Measurements from ENCODE around the gene APOBEC3C. TPM values are rescaled to one million over a fixed set of nuclear protein-coding genes. Genes with fewer than 3 reads are reported as not detected.
A peak's percentile ranks its signal among the peaks of the same experiment; 100 is the strongest.
"Not testable (repeated sequence)": the region's sequence is repeated elsewhere in the genome, so short reads cannot be mapped to it uniquely, and the experiment has no call there.

APOBEC3C gene
- total and polyA plus RNA-seq, 7 experiments from 2014 or later, result 16.4 to 102 (median 41.2) TPM

GRCh38 chr22:38986629-38987028 is 27.4 kb upstream of the APOBEC3C start:
- DNase-seq (no peak), ATAC-seq (no peak)
- Histone ChIP-seq H3K4me3 (ENCODE audit: low read length) (no peak overlapping the region), H3K9me3 (ENCODE audit: control insufficient read depth in 2 of 3, low read length in 3 of 3) (peaks cover 0 to 5% (median 0%) of the 10 kb centered on the region in 3 experiments), H3K27me3 (ENCODE audit: control insufficient read depth in 2 of 2, insufficient read depth in 2 of 2, low read length in 2 of 2) (no peaks in the 10 kb centered on the region), H3K36me3 (ENCODE audit: control insufficient read depth in 2 of 3, insufficient read depth in 3 of 3, low read length in 3 of 3) (no peaks in the 10 kb centered on the region), H3K27ac (ENCODE audit: low read depth, low read length) (no peak overlapping the region), H3K4me1 (ENCODE audit: control insufficient read depth in 2 of 2, insufficient read depth in 2 of 2, low read length in 2 of 2) (peaks cover 6 to 15% of the 10 kb centered on the region in 2 donors)
- H3K4me1 Mint-ChIP-seq, result peaks cover 6 to 68% (median 29%) of the 10 kb centered on the region in 7 donors
- H3K27me3 Mint-ChIP-seq, result no peaks in the 10 kb centered on the region
- peaks cover 0 to 11% (median 4%) of the 10 kb centered on the region in 11 donors for H3K9me3 Mint-ChIP-seq
- peak overlapping the region in 2 of 9 donors; percentile 80 to 81 for H3K27ac Mint-ChIP-seq
- CTCF ChIA-PET, result no interaction called here
- H3K4me3 Mint-ChIP-seq, result no peak overlapping the region
- intact Hi-C loops (cut with micrococcal nuclease), result loop anchor here (5.0 to 10.0 kb wide), 2 partner anchors 114 to 282 kb away; partner anchors contain the start of genes CBX6 (in 1 of the 2), GTPBP1 (in 1 of the 2) and JOSD1 (in 1 of the 2)
- POLR2A ChIA-PET, result interaction anchor here (0.6 kb wide), 1 partner anchor 106 kb away, joined by 3 read pairs; no protein-coding TSS in a partner anchor
- H3K36me3 Mint-ChIP-seq, result peaks cover 0 to 27% (median 0%) of the 10 kb centered on the region in 5 donors

- Histone ChIP-seq H3K36me3 (ENCODE audit: control insufficient read depth in 2 of 3, insufficient read depth in 3 of 3, low read length in 3 of 3) (no peaks in the 10 kb centered on the region), H3K4me3 (ENCODE audit: low read length) (no peak overlapping the region), H3K9me3 (ENCODE audit: control insufficient read depth in 2 of 3, low read length in 3 of 3) (peaks cover 0 to 5% (median 0%) of the 10 kb centered on the region in 3 experiments), H3K4me1 (ENCODE audit: control insufficient read depth in 2 of 2, insufficient read depth in 2 of 2, low read length in 2 of 2) (peaks cover 6 to 15% of the 10 kb centered on the region in 2 donors), H3K27me3 (ENCODE audit: control insufficient read depth in 2 of 2, insufficient read depth in 2 of 2, low read length in 2 of 2) (no peaks in the 10 kb centered on the region), H3K27ac (ENCODE audit: low read depth, low read length) (no peak overlapping the region)
- no peak for ATAC-seq
- ChIA-PET POLR2A (no interaction called here), CTCF (interaction anchor here (0.7 kb wide), 1 partner anchor 16 kb away, joined by 3 read pairs; no protein-coding TSS in a partner anchor)
- peak overlapping the region in 4 of 9 donors; percentile 12 to 71 (median 24) for H3K27ac Mint-ChIP-seq
- intact Hi-C loops (cut with micrococcal nuclease), result loop anchor here (5.0 to 10.0 kb wide), 2 partner anchors 115 to 283 kb away; partner anchors contain the start of genes CBX6 (in 1 of the 2), GTPBP1 (in 1 of the 2) and JOSD1 (in 1 of the 2)
- DNase-seq, result no peak
- peaks cover 0 to 62% (median 22%) of the 10 kb centered on the region in 7 donors for H3K4me1 Mint-ChIP-seq
- peaks cover 0 to 11% (median 4%) of the 10 kb centered on the region in 11 donors for H3K9me3 Mint-ChIP-seq
- no peaks in the 10 kb centered on the region for H3K27me3 Mint-ChIP-seq
- peaks cover 0 to 27% (median 0%) of the 10 kb centered on the region in 5 donors for H3K36me3 Mint-ChIP-seq
- H3K4me3 Mint-ChIP-seq, result peak overlapping the region in 2 of 10 donors; percentile 7 to 33
Observed at GRCh38 chr22:38987171-38987895, 26.7 kb upstream of the APOBEC3C start.

- no peaks in the 10 kb centered on the region for H3K9me3 ChIP-seq (ENCODE audit: control insufficient read depth in 2 of 3, low read length in 3 of 3)
- no peak overlapping the region for H3K4me3 ChIP-seq (ENCODE audit: low read length)
- ChIA-PET CTCF (interaction anchor here (0.6 to 2.1 kb wide), 3 partner anchors 14 to 128 kb away, joined by 3 to 5 read pairs (median 3); no protein-coding TSS in a partner anchor), POLR2A (no interaction called here)
- H3K36me3 Mint-ChIP-seq, result peaks cover 0 to 18% (median 0%) of the 10 kb centered on the region in 5 donors
- H3K27ac Mint-ChIP-seq, result peak overlapping the region in 4 of 9 donors; percentile 9 to 87 (median 49)
- peaks cover 5 to 60% (median 21%) of the 10 kb centered on the region in 7 donors for H3K4me1 Mint-ChIP-seq
- intact Hi-C loops (cut with micrococcal nuclease), result loop anchor here (5.0 to 10.0 kb wide), 2 partner anchors 117 to 285 kb away; partner anchors contain the start of genes CBX6 (in 1 of the 2), GTPBP1 (in 1 of the 2) and JOSD1 (in 1 of the 2)
- peaks cover 6 to 13% of the 10 kb centered on the region in 2 donors for H3K4me1 ChIP-seq (ENCODE audit: control insufficient read depth in 2 of 2, insufficient read depth in 2 of 2, low read length in 2 of 2)
- H3K27ac ChIP-seq (ENCODE audit: low read depth, low read length), result no peak overlapping the region
- DNase-seq (peak in 1 of 9 donors; percentile 18), ATAC-seq (no peak)
- H3K9me3 Mint-ChIP-seq, result peaks cover 0 to 2% (median 0%) of the 10 kb centered on the region in 11 donors
- no peaks in the 10 kb centered on the region for H3K27me3 ChIP-seq (ENCODE audit: control insufficient read depth in 2 of 2, insufficient read depth in 2 of 2, low read length in 2 of 2)
- H3K27me3 Mint-ChIP-seq, result peaks cover 0 to 5% (median 4%) of the 10 kb centered on the region in 5 donors
- H3K4me3 Mint-ChIP-seq, result peak overlapping the region in 2 of 10 donors; percentile 52 to 58
- H3K36me3 ChIP-seq (ENCODE audit: control insufficient read depth in 2 of 3, insufficient read depth in 3 of 3, low read length in 3 of 3), result no peaks in the 10 kb centered on the region
Observed at GRCh38 chr22:38989466-38989865, 24.6 kb upstream of the APOBEC3C start.

GRCh38 chr22:38992871-38993371 is 21.1 kb upstream of the APOBEC3C start:
- H3K27ac ChIP-seq (ENCODE audit: low read depth, low read length); H3K4me3 ChIP-seq (ENCODE audit: low read length); H3K9me3 ChIP-seq (ENCODE audit: control insufficient read depth in 2 of 3, low read length in 3 of 3); ATAC-seq; H3K36me3 ChIP-seq (ENCODE audit: control insufficient read depth in 2 of 3, insufficient read depth in 3 of 3, low read length in 3 of 3); POLR2A ChIA-PET; H3K9me3 Mint-ChIP-seq; CTCF ChIA-PET; DNase-seq; H3K4me1 ChIP-seq (ENCODE audit: control insufficient read depth in 2 of 2, insufficient read depth in 2 of 2, low read length in 2 of 2); H3K27me3 ChIP-seq (ENCODE audit: control insufficient read depth in 2 of 2, insufficient read depth in 2 of 2, low read length in 2 of 2); H3K36me3 Mint-ChIP-seq; intact Hi-C loops (cut with micrococcal nuclease): not testable (repeated sequence)
- H3K27me3 Mint-ChIP-seq, result peaks cover 0 to 21% (median 4%) of the 10 kb centered on the region in 5 donors
- H3K4me3 Mint-ChIP-seq, result peak overlapping the region in 1 of 10 donors; percentile 34
- H3K4me1 Mint-ChIP-seq, result peaks cover 5 to 34% (median 15%) of the 10 kb centered on the region in 7 donors
- H3K27ac Mint-ChIP-seq, result peak overlapping the region in 1 of 9 donors; percentile 85

GRCh38 chr22:38996105-38996504 is 18.0 kb upstream of the APOBEC3C start:
- DNase-seq (no peak), ATAC-seq (no peak)
- H3K36me3 ChIP-seq (ENCODE audit: control insufficient read depth in 2 of 3, insufficient read depth in 3 of 3, low read length in 3 of 3), result no peaks in the 10 kb centered on the region
- peaks cover 0 to 33% (median 4%) of the 10 kb centered on the region in 5 donors for H3K27me3 Mint-ChIP-seq
- H3K4me1 ChIP-seq (ENCODE audit: control insufficient read depth in 2 of 2, insufficient read depth in 2 of 2, low read length in 2 of 2), result no peaks in the 10 kb centered on the region
- H3K4me1 Mint-ChIP-seq, result peaks cover 0 to 14% (median 5%) of the 10 kb centered on the region in 7 donors
- H3K27ac ChIP-seq (ENCODE audit: low read depth, low read length), result no peak overlapping the region
- H3K27me3 ChIP-seq (ENCODE audit: control insufficient read depth in 2 of 2, insufficient read depth in 2 of 2, low read length in 2 of 2), result no peaks in the 10 kb centered on the region
- no peaks in the 10 kb centered on the region for H3K9me3 ChIP-seq (ENCODE audit: control insufficient read depth in 2 of 3, low read length in 3 of 3)
- no peak overlapping the region for H3K4me3 ChIP-seq (ENCODE audit: low read length)
- no peak overlapping the region for H3K4me3 Mint-ChIP-seq
- peaks cover 0 to 3% (median 0%) of the 10 kb centered on the region in 5 donors for H3K36me3 Mint-ChIP-seq
- H3K27ac Mint-ChIP-seq, result no peak overlapping the region
- ChIA-PET CTCF (no interaction called here), POLR2A (no interaction called here)
- intact Hi-C loops (cut with micrococcal nuclease), result no loop called here
- H3K9me3 Mint-ChIP-seq, result peaks cover 0 to 6% (median 3%) of the 10 kb centered on the region in 11 donors

GRCh38 chr22:38997518-38997917 is 16.5 kb upstream of the APOBEC3C start:
- H3K36me3 Mint-ChIP-seq, result peaks cover 0 to 3% (median 0%) of the 10 kb centered on the region in 5 donors
- H3K4me1 Mint-ChIP-seq, result peaks cover 0 to 14% (median 5%) of the 10 kb centered on the region in 7 donors
- no peak overlapping the region for H3K4me3 ChIP-seq (ENCODE audit: low read length)
- H3K27me3 ChIP-seq (ENCODE audit: control insufficient read depth in 2 of 2, insufficient read depth in 2 of 2, low read length in 2 of 2), result no peaks in the 10 kb centered on the region
- H3K4me3 Mint-ChIP-seq, result no peak overlapping the region
- no peaks in the 10 kb centered on the region for H3K36me3 ChIP-seq (ENCODE audit: control insufficient read depth in 2 of 3, insufficient read depth in 3 of 3, low read length in 3 of 3)
- H3K4me1 ChIP-seq (ENCODE audit: control insufficient read depth in 2 of 2, insufficient read depth in 2 of 2, low read length in 2 of 2), result peaks cover 1% of the 10 kb centered on the region in 2 donors
- no peak overlapping the region for H3K27ac Mint-ChIP-seq
- DNase-seq (no peak), ATAC-seq (no peak)
- ChIA-PET CTCF (no interaction called here), POLR2A (no interaction called here)
- peaks cover 0 to 6% (median 3%) of the 10 kb centered on the region in 11 donors for H3K9me3 Mint-ChIP-seq
- H3K27me3 Mint-ChIP-seq, result peaks cover 0 to 33% (median 4%) of the 10 kb centered on the region in 5 donors
- no peaks in the 10 kb centered on the region for H3K9me3 ChIP-seq (ENCODE audit: control insufficient read depth in 2 of 3, low read length in 3 of 3)
- intact Hi-C loops (cut with micrococcal nuclease), result no loop called here
- H3K27ac ChIP-seq (ENCODE audit: low read depth, low read length), result no peak overlapping the region

Data from naive thymus-derived CD4-positive, alpha-beta T cell (primary cell).